CD4-positive, alpha-beta T cell treated with Interleukin-17A for 4 hours (primary cell): ENCODE data around the gene CHAD.
"Not testable (repeated sequence)": the region's sequence is repeated elsewhere in the genome, so short reads cannot be mapped to it uniquely, and the experiment has no call there.

Experiments
- DNase-seq: peaks from one replicate; pipeline ENCODE4 v3.0.0-alpha.2; 2020; ENCODE audit warnings: mixed read lengths

Gene CHAD

DNA sequence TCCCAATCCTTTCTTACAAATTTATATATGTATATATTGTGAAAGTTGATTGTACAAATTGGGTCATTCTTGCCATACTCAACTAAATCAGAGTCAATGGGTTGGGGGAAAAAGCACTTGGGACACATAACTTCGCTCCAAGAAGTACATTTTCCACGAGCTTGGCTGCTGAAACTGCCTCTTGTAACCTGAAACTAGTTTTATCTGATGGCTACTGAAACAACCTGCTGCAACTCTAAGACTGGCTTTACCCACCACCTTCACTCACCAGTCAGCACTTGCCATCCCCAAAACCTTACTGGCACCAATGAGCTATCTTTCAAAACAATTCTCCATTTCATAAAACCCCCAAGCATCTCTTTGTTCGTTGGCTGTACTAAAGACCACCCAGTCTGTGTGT is 25.1 kb upstream of the CHAD start:
- no peak for DNase-seq

DNA sequence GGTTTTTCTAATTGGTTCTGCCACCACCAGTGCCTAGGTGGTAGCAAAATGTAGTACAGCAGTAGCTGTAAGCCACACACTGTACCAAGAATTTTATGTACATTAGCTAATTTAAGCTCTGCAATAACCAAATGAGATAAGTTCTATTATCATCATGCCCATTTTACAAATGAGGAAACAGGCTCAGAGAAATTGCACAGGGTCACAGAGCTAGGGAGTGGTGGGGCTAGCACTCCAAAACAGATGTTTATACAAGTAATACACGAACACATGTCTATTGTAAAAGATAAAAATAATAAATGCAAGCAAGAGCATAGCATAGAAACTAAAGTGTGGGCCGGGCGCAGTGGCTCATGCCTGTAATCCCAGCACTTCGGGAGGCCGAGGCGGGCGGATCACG is 23.5 kb upstream of the CHAD start:
- no peak for DNase-seq

- no peak for DNase-seq
Observed at GRCh38 chr17:50491505-50491904, 22.8 kb upstream of the CHAD start.

DNA sequence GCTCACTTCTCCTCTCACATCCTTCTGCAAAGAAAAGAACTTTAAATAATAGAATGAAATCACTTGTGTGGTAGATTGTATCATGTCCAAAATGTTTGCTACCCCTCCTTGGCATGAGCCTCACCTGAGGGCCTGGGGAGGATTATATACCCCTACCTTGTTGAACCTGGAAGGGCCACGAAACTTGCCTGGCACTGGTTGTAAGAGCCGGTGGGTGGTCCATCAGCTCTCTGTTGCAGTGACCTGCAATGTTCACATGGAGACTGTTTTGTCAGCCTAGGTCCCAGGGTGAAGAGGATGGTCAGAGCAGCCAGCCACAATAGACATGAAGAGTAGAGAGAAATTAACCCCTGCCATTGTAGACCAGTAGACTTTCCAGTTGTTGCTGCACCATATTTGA is 20.2 kb upstream of the CHAD start:
- no peak for DNase-seq

GRCh38 chr17:50487213-50488096 is 18.8 kb upstream of the CHAD start:
- no peak for DNase-seq

DNA sequence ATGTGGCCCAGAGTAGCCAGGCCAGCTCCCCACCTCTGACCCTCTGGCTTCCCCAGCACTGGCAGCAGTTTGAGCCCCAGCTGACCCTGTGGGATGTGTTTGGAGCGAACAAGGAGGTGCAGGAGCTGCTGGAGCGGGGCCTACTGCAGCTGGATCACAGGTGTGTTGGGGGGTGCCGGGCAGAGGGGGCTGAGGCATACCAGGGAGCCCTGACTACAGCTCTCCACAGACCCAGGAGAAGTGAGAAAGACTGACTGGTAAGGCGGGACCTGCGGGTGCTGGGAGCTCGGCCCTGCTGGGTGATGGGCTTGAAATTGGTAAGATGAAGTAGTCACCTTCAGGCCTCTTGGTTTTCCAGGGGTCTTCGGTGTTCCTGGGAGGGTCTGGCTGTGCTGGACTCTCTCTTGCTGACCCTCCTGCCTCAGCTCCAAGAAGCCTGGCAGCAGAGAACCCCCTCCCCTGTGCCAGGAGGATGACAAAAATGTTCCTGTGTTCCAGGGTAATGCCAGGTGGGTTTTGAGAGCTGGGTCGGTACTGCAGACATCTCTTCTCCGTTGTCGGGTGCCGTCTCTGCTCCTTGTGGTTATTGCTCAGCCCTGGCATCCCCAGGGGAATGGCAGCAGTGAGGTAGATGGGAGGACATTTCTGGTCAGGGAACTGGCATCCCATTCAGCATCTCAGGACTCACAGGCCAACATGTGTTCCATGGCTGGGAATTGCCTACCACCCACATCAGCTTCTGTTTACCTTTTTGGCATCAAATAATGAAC is 15.9 kb upstream of the CHAD start:
- no peak for DNase-seq

GRCh38 chr17:50483266-50483665 is 14.6 kb upstream of the CHAD start:
- no peak for DNase-seq

- DNase-seq = peak; percentile 79
Observed at GRCh38 chr17:50482516-50482915, 13.8 kb upstream of the CHAD start.

GRCh38 chr17:50482110-50482509 is 13.4 kb upstream of the CHAD start:
- DNase-seq = no peak

GRCh38 chr17:50481648-50482047 is 13.0 kb upstream of the CHAD start:
- DNase-seq = no peak

GRCh38 chr17:50480854-50481490 is 12.3 kb upstream of the CHAD start:
- no peak for DNase-seq

DNA sequence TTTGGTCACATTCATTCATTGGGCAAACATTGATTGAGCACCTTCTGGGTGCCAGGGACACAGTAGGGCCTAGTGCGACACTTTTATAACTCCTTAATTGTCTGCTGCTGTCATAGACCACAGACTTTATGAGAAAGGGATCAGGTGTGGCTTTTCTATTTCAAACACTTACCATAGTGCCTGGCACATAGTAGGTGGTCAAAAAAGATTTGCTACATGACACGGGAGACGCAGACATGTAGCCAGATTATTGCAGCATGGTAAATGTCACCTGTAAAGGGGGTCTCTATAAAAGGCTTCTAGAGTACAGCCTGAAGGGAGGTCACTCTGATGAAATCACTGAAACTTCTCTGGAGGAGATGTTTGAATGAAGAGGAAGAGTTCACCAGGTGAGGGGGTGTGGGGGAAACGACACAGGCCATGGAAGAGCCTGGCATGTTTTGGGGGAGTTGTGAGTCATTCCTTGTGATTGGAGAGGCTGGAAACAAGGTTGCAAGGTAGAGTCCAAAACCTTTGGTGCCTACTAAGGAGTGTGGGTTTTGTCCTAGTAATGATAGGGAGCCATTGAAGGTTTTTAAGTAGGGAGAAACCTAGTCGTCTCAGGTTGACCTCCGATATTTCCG is 11.6 kb upstream of the CHAD start:
- DNase-seq = no peak

- DNase-seq = peak; percentile 75
Observed at GRCh38 chr17:50479522-50480141, 11.0 kb upstream of the CHAD start.

- peak; percentile 90 for DNase-seq
Observed at GRCh38 chr17:50478391-50479381, 10.0 kb upstream of the CHAD start, which contains the start of gene RSAD1. TSS of gene RSAD1 (plus strand) at chr17:50478860. CDS start at chr17:50478885, 25 bp downstream.

- DNase-seq = no peak
Observed at GRCh38 chr17:50477976-50478375, 9.3 kb upstream of the CHAD start.

DNA sequence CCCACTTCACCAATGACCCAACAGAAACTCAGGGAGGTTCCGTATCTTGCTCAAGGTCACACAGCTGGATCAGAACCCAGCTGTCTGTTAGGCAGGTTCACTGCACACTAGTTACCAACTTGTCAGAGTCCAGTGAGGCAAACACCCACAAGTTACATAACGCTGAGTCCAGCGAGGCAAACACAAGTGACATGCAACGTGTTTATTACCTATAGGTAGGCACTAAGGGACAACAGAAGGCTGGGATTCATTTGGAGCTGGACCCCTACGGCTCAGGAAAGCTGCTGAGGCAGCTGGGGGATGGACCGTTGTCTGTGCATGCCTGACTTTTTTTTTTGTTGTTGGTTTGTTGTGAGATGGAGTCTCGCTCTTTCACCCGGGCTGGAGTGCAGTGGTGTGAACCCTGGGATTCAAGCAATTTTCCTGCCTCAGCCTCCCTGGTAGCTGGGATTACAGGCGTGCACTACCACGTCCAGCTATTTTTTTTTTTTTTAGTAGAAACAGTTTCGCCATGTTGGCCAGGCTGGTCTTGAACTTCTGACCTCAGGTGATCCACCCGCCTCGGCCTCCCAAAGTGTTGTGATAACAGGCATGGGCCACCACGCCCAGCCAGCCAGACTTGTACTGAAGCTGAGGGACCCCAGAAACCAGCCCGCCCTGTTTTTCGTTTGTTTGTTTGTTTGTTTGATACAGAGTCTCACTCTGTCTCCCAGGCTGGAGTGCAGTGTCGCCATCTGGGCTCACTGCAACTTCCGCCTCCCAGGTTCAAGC is 8.1 kb upstream of the CHAD start:
- no peak for DNase-seq

DNA sequence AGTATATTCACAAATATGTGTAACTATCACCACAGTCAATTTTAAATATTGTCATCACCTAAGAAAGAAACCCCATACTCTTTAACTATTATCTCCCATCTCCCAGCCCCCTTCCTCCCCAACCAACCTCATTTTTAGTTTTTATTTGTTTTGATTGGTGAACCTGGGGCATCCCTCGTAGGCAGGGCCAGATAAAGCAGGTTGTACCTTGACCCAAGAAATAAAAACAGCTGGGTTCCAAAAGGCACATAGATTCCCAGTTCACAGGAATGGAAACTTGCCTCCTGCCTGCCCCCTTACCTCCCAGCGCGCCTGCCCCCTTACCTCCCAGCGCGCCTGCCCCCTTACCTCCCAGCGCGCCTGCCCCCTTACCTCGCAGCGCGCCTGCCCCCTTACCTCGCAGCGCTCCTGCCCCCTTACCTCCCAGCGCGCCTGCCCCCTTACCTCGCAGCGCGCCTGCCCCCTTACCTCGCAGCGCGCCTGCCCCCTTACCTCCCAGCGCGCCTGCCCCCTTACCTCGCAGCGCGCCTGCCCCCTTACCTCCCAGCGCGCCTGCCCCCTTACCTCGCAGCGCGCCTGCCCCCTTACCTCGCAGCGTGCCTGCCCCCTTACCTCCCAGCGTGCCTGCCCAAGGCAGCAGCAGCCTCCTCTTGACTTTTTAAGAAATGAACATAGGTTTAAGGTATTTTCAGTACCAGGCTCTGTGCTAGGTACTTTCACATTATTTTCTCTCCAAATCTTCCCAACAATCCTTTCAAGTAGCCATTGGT is 7.3 kb upstream of the CHAD start:
- DNase-seq = not testable (repeated sequence)

- DNase-seq = no peak
Observed at GRCh38 chr17:50475362-50475761, 6.7 kb upstream of the CHAD start.

DNA sequence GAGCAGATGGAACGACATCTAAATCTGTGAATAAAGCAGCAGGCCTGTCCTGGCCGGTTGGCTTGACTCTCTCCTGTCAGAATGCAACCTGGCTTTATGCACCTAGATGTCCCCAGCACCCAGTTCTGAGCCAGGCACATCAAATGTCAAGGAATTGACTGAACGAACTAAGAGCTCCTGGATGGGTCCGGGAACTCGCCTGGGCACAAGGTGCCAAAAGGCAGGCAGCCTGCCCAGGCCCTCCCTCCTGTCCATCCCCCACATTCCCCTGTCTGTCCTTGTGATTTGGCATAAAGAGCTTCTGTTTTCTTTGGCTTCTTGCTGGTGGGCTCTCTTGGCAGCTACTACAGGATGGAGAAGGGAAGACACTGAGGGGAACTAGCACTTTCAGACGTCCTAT is 5.8 kb upstream of the CHAD start:
- DNase-seq = no peak

DNA sequence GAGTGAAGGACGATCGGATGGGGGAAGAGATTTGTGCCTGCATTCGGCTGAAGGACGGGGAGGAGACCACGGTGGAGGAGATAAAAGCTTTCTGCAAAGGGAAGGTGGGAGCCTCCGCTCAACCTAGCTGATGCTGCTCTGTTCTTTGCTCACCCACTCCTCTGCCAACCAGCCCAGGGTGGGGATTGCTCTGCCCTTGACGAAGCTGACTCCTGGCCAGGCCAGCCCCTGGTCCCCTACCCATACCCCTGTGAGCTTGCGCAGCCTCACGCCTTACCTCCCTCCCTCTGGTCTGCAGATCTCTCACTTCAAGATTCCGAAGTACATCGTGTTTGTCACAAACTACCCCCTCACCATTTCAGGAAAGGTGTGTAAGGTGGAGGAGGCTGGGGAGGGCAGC is 5.2 kb upstream of the CHAD start:
- DNase-seq = no peak
